MV-4-11 (cell line): ENCODE measurements around the gene LRFN4.

Experiments used
- DNase-seq: peaks from one replicate; lab custom pipeline; 2025; lab: John Stamatoyannopoulos, UW

Gene LRFN4

GRCh38 chr11:66845143-66845875, 11.6 kb upstream of the LRFN4 start:
- no peak for DNase-seq

DNA sequence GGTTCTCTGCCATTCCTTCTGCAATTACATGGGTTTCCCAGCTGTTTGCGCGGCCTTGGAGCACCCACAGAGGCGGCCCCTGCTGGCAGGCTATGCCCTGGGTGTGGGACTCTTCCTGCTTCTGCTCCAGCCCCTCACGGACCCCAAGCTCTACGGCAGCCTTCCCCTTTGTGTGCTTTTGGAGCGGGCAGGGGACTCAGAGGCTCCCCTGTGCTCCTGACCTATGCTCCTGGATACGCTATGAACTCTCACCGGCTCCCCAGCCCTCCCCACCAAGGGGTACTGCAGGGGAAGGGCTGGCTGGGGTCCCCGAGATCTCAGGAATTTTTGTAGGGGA, 11.0 kb upstream of the LRFN4 start:
- no peak for DNase-seq

DNA sequence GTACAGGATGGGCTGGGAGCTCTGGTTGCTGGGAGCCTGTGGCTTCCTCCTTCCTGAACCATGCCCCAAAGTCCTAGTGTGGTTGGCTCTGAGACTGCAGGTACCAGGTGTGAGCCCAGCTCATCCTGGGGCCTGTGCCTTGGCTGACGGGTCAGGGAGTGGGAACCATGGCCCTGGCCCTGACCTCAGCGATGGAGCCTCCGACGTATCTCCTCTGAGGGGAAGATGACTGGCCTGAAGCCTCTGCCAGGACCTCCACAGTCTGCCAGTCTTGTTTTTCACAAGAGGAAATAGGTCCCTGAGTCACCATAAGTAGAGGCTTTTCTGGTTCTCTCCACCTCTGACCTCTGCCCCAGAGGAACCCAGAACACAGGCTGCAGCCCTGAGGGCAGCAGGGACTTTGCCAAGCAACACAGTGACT, 10.2 kb upstream of the LRFN4 start:
- peak; percentile 83 for DNase-seq

- DNase-seq, result no peak
Measured at GRCh38 chr11:66847461-66848232, 9.2 kb upstream of the LRFN4 start.

- no peak for DNase-seq
Measured at GRCh38 chr11:66848671-66849500, 8.0 kb upstream of the LRFN4 start.

DNA sequence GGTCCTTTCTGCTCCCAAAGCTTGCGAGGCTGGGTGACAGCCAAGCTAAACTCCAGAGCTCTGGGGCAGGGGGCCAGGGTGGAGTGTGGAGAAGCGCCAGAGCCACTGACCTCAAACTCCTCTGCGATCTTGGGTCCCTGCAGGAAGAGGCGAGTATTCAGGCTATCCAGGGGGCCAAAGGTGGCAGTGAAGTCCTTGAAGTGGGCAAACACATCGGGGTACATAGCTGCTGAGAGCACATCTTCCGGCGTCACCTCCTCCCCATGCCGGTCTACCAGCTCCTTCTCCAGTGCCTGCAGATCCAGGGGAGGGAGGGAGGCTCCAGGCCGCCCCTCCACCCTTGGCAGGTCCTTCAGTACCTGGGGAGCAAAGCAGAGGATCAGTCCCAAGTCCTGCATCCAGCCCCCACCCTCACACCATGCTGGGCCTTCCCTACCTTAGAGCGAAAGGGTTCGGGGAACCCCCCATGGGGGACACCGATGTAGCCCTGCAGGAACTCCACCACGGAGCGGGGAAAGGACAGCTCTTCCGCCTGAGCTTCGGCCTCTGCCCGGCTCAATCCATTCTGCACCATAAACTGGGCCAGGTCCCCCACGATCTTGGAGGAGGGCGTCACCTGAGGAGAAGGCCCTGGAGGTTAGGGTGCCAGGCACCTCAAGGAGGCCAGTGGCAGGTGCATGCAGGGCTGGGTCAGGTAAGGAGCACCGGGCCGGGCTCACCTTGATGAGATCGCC, 7.2 kb upstream of the LRFN4 start:
- no peak for DNase-seq

- no peak for DNase-seq
Measured at GRCh38 chr11:66850235-66850587, 6.7 kb upstream of the LRFN4 start.

DNA sequence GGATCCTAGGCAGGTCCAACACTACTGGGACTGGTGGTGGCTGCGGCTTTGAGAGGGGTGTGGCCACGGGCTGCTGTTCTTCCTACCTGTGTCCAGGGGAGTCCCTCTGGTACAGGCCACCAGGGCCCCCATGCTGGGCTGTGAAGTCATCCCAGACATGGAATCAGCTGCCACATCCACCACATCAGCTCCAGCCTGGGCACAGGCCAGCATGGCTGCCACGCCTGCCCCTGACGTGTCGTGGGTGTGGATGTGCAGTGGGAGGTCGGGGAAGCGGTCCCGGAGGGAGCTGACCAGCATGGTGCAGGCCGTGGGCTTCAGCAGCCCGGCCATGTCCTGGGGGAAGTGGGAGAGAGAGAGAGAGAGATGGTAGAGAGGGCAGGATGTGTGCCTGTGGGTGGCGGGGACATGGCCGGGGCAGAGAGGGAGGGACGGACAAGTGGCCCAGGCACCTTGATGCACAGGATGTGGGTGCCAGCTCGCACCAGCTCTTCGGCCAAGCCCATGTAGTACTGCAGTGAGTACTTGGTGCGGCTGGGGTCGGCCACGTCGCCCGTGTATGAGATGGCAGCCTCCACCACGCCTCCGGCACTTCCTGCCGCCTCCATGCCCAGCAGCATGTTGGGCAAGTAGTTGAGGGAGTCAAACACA, 6.2 kb upstream of the LRFN4 start:
- DNase-seq, result no peak

GRCh38 chr11:66851239-66851596, 5.6 kb upstream of the LRFN4 start:
- DNase-seq, result no peak

DNA sequence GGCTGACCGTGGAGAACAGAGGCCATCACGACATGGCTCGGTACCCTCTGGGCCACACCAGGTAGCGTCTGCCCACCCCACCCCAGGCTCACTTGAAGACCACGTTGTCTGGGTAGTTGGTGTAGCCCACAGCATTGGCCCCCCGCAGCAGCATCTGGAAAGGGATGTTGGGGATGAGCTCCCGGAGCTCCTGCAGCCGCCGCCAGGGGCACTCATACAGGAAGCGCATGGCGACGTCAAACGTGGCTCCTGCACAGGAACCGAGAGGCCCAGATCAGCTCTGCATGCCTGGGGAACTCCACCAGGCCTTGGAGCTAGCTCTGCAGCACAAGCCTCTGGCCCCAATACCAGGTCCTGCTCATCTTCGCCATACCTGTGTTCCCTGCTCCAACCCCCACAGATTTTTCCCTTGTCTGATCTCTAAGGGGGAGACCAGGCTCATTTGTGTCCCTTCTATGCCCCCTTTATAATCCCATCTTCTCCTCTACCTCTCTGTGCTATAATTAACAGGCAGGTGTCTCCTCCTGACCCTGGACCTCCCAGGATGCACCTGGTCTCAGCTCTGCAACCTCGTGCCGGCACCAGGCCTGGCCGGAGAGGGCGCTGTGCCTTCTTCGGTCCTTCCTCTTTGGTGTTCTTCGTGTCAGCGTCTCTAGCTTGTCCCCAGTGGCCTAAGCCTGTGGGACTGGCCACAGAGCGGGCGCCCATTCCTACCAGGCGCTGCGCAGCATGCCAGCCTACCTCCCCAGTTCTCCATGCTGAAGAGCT, 5.0 kb upstream of the LRFN4 start:
- DNase-seq, result no peak

DNA sequence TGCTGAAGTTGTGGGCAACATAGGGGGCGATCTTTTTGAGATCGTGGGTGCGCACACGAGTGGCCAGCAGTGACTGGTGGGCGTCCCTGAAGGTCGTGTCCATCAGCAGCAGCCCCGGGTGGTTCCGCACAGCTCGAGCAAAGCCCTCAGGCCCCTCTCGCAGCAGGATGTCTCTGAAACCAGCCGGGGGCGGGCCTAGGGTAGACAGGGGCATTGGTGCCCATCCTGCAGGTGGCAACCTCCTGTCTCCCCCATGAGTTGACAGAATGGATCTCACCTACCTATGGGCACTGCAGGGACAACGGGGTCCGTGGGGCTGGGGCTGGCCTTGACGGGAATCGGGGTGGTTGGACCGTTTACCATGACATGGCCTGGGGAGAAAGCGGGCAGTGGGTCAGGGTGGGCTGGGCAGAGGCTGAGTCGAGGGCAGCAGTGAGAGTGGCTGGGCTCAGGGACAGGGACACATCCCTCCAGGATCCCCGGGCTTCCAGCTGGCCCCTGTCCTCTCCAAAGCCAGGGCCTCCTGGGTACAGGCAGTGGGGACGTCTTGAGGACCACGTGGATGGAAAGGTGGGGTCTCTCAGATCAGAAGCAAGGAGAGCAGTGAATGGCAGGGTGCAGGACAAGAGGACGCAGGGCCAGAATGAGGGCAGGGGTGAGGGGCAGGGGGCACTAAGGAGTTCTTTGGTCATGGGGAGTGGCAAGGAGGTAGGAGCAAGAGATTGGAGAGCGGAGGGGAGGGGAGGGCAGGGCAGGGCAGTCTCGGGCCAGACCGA, 4.2 kb upstream of the LRFN4 start:
- no peak for DNase-seq

GRCh38 chr11:66853242-66854229, 3.3 kb upstream of the LRFN4 start:
- DNase-seq, result no peak

GRCh38 chr11:66854231-66854661, 2.6 kb upstream of the LRFN4 start:
- DNase-seq, result no peak

DNA sequence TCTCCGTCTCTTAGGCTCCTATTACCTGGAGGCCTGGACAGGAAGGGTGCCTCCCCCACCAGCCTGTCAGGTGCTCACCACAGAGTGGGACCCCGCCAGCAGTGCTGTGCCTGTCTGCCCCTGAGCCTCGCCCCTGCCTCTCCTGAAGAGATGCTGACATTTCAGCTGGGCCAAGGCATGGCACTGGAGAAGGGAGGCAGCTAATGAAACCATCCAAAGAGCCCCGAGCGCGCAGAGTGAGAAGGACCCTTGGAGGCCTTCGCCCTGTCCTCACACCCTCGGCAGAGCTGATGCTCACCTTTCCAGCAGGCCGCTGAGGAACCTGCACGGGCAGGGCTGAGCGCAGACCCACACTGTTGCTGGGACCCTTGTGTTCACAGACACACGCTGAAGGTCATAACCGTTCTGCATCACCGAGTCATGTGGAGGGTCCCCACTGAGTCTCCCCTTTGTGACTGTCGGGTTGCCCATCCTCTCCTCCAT, 2.1 kb upstream of the LRFN4 start:
- DNase-seq, result no peak

GRCh38 chr11:66855574-66856495, 1.0 kb upstream of the LRFN4 start:
- DNase-seq, result peak; percentile 91

- DNase-seq, result no peak
Measured at GRCh38 chr11:66857234-66857926, 516 bp downstream of the LRFN4 start.

DNA sequence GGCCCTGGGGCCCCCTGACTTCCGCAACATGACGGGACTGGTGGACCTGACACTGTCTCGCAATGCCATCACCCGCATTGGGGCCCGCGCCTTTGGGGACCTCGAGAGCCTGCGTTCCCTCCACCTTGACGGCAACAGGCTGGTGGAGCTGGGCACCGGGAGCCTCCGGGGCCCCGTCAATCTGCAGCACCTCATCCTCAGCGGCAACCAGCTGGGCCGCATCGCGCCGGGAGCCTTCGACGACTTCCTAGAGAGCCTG, 992 bp downstream of the LRFN4 start:
- no peak for DNase-seq
